HL-60 (cell line): ENCODE data around the gene NR2C1.
"Not testable (repeated sequence)": the region's sequence is repeated elsewhere in the genome, so short reads cannot be mapped to it uniquely, and the experiment has no call there.

Source experiments
- DNase-seq, 2 experiments: peaks; one replicate each; pipeline ENCODE4 v3.0.0-alpha.2; 2010 to 2020; ENCODE audit warnings: low read depth in 1 of 2, low spot score in 1 of 2
- H3K27ac ChIP-seq: fragments of 250-450 bp; sonication (Bioruptor Pico); replicated peaks from 2 replicates; pipeline ENCODE4 v1.5.1; 2020; ENCODE audit warnings: mild to moderate bottlenecking, moderate library complexity
- H3K27me3 ChIP-seq: fragments of 250-450 bp; sonication (Bioruptor Pico); 2 replicates; pipeline ENCODE4 v1.5.1; 2021; ENCODE audit warnings: mild to moderate bottlenecking, moderate library complexity; ENCODE audit not compliant: insufficient read depth, poor library complexity, severe bottlenecking
- H3K4me3 ChIP-seq: replicated peaks from 2 replicates; pipeline ENCODE4 v1.5.1; 2011; ENCODE audit warnings: mild to moderate bottlenecking, control low read depth, low read length; ENCODE audit not compliant: insufficient read depth
- GABPA ChIP-seq: IDR thresholded peaks from 2 replicates; pipeline ENCODE4 v1.6.1; 2012; ENCODE audit warnings: low read depth
- POLR2AphosphoS5 ChIP-seq: IDR thresholded peaks from 2 replicates; pipeline ENCODE4 v1.6.1; 2012; ENCODE audit warnings: low read depth
- SPI1 ChIP-seq: IDR thresholded peaks from 2 replicates; pipeline ENCODE4 v1.6.1; 2012; ENCODE audit warnings: low read depth, mild to moderate bottlenecking, borderline replicate concordance
- TF ChIP-seq, protein P1 (sequence below): IDR thresholded peaks from one replicate; pipeline ENCODE4 v1.5.1; 2011; ENCODE audit warnings: low read length, control low read depth, inconsistent platforms; ENCODE audit not compliant: insufficient read depth
- TF ChIP-seq, protein P2 (sequence below): IDR thresholded peaks from 2 replicates; pipeline ENCODE4 v1.6.1; 2012; ENCODE audit warnings: low read depth; ENCODE audit not compliant: insufficient replicate concordance

The NR2C1 gene

DNA sequence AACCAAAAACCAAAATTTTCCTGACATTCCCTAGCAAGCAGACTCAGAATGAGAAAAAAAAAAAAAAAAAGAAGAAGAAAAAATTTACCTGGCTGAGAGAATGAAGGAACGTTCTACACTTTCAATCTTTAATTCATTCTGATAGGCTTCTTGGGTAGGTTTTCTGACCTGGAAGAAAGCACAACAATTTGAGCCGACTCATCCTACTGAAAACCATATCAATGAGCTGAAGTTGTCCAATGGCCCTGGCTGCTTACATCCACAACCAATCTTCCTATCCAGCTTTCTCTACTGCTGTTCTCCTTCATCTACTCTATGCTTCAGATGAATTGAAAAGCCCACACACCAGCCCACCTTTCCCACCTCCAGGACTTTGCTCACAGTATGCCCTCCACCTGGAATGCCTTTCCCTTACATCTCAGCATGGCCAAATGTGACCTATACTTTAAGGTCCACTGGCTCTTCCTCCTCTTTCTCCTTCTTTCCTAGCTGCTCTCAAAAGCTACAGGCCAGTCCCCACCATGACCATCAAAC lies 31.6 kb upstream of the NR2C1 start:
- TF ChIP-seq, protein P1, sequence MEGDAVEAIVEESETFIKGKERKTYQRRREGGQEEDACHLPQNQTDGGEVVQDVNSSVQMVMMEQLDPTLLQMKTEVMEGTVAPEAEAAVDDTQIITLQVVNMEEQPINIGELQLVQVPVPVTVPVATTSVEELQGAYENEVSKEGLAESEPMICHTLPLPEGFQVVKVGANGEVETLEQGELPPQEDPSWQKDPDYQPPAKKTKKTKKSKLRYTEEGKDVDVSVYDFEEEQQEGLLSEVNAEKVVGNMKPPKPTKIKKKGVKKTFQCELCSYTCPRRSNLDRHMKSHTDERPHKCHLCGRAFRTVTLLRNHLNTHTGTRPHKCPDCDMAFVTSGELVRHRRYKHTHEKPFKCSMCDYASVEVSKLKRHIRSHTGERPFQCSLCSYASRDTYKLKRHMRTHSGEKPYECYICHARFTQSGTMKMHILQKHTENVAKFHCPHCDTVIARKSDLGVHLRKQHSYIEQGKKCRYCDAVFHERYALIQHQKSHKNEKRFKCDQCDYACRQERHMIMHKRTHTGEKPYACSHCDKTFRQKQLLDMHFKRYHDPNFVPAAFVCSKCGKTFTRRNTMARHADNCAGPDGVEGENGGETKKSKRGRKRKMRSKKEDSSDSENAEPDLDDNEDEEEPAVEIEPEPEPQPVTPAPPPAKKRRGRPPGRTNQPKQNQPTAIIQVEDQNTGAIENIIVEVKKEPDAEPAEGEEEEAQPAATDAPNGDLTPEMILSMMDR, result no peak
- TF ChIP-seq GABPA (no peak), POLR2AphosphoS5 (no peak), SPI1 (no peak)
- TF ChIP-seq, protein P2, sequence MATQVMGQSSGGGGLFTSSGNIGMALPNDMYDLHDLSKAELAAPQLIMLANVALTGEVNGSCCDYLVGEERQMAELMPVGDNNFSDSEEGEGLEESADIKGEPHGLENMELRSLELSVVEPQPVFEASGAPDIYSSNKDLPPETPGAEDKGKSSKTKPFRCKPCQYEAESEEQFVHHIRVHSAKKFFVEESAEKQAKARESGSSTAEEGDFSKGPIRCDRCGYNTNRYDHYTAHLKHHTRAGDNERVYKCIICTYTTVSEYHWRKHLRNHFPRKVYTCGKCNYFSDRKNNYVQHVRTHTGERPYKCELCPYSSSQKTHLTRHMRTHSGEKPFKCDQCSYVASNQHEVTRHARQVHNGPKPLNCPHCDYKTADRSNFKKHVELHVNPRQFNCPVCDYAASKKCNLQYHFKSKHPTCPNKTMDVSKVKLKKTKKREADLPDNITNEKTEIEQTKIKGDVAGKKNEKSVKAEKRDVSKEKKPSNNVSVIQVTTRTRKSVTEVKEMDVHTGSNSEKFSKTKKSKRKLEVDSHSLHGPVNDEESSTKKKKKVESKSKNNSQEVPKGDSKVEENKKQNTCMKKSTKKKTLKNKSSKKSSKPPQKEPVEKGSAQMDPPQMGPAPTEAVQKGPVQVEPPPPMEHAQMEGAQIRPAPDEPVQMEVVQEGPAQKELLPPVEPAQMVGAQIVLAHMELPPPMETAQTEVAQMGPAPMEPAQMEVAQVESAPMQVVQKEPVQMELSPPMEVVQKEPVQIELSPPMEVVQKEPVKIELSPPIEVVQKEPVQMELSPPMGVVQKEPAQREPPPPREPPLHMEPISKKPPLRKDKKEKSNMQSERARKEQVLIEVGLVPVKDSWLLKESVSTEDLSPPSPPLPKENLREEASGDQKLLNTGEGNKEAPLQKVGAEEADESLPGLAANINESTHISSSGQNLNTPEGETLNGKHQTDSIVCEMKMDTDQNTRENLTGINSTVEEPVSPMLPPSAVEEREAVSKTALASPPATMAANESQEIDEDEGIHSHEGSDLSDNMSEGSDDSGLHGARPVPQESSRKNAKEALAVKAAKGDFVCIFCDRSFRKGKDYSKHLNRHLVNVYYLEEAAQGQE, result no peak
- Histone ChIP-seq H3K27me3 (no peaks in the 10 kb centered on the region), H3K4me3 (no peak overlapping the region), H3K27ac (no peak overlapping the region)
- no peak for DNase-seq

DNA sequence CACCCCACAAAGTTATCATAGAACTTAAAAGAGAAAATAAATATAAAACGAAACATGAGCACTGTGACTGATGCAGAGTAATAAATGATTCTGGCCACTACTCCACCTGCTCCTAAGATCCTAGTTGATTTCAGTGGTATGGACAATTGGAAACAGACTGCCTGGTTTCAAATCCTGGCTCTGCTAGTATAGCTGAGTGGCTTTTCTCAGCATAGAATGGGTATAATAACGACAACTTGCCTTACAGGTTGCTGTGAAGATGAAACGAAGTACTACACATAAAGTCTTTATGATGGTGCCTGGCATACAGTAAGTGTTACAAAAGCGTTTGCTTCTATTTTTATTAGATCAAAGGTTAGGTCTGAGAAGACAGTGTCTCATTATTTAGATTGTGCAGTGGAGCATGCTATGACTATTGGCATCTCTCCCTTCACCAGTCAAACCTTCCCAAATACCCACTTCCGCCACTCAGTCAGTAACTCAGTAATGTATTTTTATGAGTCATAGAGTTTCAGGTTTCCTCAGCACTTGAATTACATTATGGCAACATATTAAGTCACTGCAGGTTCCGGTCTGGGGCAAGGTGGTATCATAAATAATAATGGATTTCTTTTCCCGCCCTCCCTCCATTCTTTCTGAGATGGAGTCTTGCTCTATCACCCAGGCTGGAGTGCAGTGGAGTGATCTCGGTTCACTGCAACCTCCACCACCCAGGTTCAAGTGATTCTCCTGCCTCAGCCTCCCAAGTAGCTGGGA lies 29.7 kb upstream of the NR2C1 start:
- no peak overlapping the region for H3K4me3 ChIP-seq
- H3K27ac ChIP-seq, result no peak overlapping the region
- no peaks in the 10 kb centered on the region for H3K27me3 ChIP-seq
- no peak for TF ChIP-seq POLR2AphosphoS5
- TF ChIP-seq, protein P2, result no peak
- no peak for TF ChIP-seq GABPA
- no peak for TF ChIP-seq SPI1
- TF ChIP-seq, protein P1, result no peak
- DNase-seq, result peak in 1 of 2 experiments; percentile 34

DNA sequence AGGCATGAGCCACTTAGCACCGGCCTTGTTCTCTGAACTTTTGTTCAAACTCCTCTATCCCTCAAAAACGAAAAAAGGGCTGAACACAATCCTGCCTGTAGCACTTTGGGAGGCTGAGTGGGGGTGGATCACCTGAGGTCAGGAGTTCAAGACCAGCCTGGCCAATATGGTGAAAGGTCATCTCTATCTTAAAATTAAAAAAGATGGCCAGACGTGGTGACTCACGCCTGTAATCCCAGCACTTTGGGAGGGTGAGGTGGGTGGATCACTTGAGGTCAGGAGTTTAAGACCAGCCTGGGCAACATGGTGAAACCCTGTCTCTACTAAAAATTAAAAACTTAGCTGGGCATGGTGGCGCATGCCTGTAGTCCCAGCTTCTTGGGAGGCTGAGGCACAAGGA lies 28.5 kb upstream of the NR2C1 start:
- not testable (repeated sequence) for H3K27me3 ChIP-seq, H3K4me3 ChIP-seq, DNase-seq, H3K27ac ChIP-seq

DNA sequence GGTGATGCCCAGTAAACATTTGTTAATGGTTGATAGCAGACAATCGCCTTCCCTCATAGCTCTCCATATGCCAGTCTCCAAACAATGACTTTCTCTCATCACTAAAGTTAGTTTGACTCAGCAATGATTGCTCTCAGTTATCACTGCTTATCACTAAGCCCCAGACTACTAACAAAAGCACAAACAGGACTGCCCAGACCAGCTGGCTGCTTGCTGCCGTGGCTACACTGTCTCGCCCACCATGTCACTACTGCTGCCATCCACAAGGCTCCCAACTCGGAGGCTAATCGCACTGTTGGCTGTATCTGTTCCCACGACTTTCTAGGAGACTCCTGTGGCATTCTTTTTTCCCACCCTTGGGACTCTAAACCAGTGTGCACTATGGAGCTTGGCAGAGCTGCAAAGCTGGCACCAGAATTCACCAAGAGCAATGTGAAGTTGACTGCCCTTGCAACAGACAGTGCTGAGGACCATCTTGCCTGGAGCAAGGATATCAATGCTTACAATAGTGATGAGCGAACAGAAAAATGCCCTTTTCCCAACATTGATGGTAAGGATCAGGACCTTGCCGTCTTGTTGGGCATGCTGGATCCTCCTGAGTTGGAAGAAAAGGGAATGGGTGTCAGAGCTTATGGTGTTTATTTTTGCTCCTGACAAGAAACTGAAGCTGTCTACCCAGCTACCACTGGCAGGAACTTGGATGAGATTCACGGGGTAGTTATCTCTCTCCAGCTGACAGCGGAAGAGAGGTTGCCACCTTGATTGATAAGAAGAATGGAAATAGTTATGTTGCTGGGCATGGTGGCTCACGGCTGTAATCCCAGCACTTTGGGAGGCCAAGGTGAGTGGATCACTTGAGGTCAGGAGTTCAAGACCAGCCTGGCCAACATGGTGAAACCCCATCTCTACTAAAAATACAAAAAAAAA lies 27.1 kb upstream of the NR2C1 start:
- Histone ChIP-seq H3K4me3 (no peak overlapping the region), H3K27me3 (no peaks in the 10 kb centered on the region), H3K27ac (no peak overlapping the region)
- no peak for DNase-seq
- TF ChIP-seq SPI1, result no peak
- TF ChIP-seq, protein P1, result no peak
- no peak for TF ChIP-seq POLR2AphosphoS5
- TF ChIP-seq GABPA, result no peak
- TF ChIP-seq, protein P2, result no peak
